HepG2 (cell line): Measurements from ENCODE around the gene RABL6. TPM values are rescaled to one million over a fixed set of nuclear protein-coding genes. Genes with fewer than 3 reads are reported as not detected.

Experiments used
- ARNT2 ChIP-seq: sonication (generic); formaldehyde crosslinking; IDR thresholded peaks from 2 replicates; pipeline ENCODE4 v1.8.0; 2022; ENCODE audit warnings: mild to moderate bottlenecking, low read depth, missing genetic modification reagents, moderate library complexity
- ATF1 ChIP-seq: IDR thresholded peaks from 2 replicates; pipeline ENCODE4 v1.6.1; 2016; ENCODE audit warnings: mild to moderate bottlenecking, control low read depth
- BHLHE40 ChIP-seq: IDR thresholded peaks from 2 replicates; pipeline ENCODE4 v1.6.1; 2011; ENCODE audit warnings: low read length, improper control_type of control experiment
- CEBPB ChIP-seq: IDR thresholded peaks from 2 replicates; pipeline ENCODE4 v1.6.1; 2011; ENCODE audit warnings: low read depth, low read length, improper control_type of control experiment, borderline replicate concordance
- CREBL2 ChIP-seq: sonication (generic); formaldehyde crosslinking; IDR thresholded peaks from 2 replicates; pipeline ENCODE4 v1.8.1; 2023; ENCODE audit warnings: missing genetic modification reagents, mild to moderate bottlenecking, borderline replicate concordance
- DNMT1 ChIP-seq: sonication (generic); formaldehyde crosslinking; IDR thresholded peaks from 2 replicates; pipeline ENCODE4 v1.5.1; 2020; ENCODE audit warnings: mild to moderate bottlenecking, missing genetic modification reagents
- GPBP1L1 ChIP-seq: sonication (generic); formaldehyde crosslinking; IDR thresholded peaks from 2 replicates; pipeline ENCODE4 v1.5.0; 2020; ENCODE audit warnings: mild to moderate bottlenecking, missing genetic modification reagents
- GZF1 ChIP-seq: sonication (generic); formaldehyde crosslinking; IDR thresholded peaks from 2 replicates; pipeline ENCODE4 v1.5.1; 2020; ENCODE audit warnings: mild to moderate bottlenecking, missing genetic modification reagents
- HNRNPL ChIP-seq: fragments of 200-400 bp; formaldehyde crosslinking; IDR thresholded peaks from 2 replicates; pipeline ENCODE4 v1.6.1; 2017; ENCODE audit warnings: mild to moderate bottlenecking, low read depth, low read length
- KLF12 ChIP-seq: sonication (generic); formaldehyde crosslinking; IDR thresholded peaks from 2 replicates; pipeline ENCODE4 v1.4.0; 2020; ENCODE audit warnings: missing genetic modification reagents, borderline replicate concordance
- SMYD3 ChIP-seq: sonication (generic); formaldehyde crosslinking; IDR thresholded peaks from 2 replicates; pipeline ENCODE4 v1.8.1; 2023; ENCODE audit warnings: mild to moderate bottlenecking, missing genetic modification reagents
- SNAPC4 ChIP-seq: sonication (generic); formaldehyde crosslinking; IDR thresholded peaks from 2 replicates; pipeline ENCODE4 v1.4.0; 2020; ENCODE audit warnings: mild to moderate bottlenecking, missing genetic modification reagents
- TOE1 ChIP-seq: sonication (generic); formaldehyde crosslinking; IDR thresholded peaks from 2 replicates; pipeline ENCODE4 v1.4.0; 2020; ENCODE audit warnings: mild to moderate bottlenecking, missing genetic modification reagents
- UBTF ChIP-seq: sonication (generic); formaldehyde crosslinking; IDR thresholded peaks from 2 replicates; pipeline ENCODE4 v1.4.0; 2020; ENCODE audit warnings: mild to moderate bottlenecking, missing genetic modification reagents
- YEATS2 ChIP-seq: sonication (generic); formaldehyde crosslinking; IDR thresholded peaks from 2 replicates; pipeline ENCODE4 v1.4.0; 2020; ENCODE audit warnings: missing genetic modification reagents, borderline replicate concordance
- ZBTB37 ChIP-seq: sonication (generic); formaldehyde crosslinking; IDR thresholded peaks from 2 replicates; pipeline ENCODE4 v1.4.0; 2020; ENCODE audit warnings: mild to moderate bottlenecking, missing genetic modification reagents
- ZNF451 ChIP-seq: sonication (generic); formaldehyde crosslinking; IDR thresholded peaks from 2 replicates; pipeline ENCODE4 v1.5.0; 2020; ENCODE audit warnings: mild to moderate bottlenecking, missing genetic modification reagents
- ZNF616 ChIP-seq: sonication (generic); formaldehyde crosslinking; IDR thresholded peaks from 2 replicates; pipeline ENCODE4 v1.5.0; 2020; ENCODE audit warnings: low read depth, mild to moderate bottlenecking, missing genetic modification reagents
- ZNF792 ChIP-seq: IDR thresholded peaks from 2 replicates; pipeline ENCODE4 v1.6.1; 2016
- ZSCAN9 ChIP-seq: IDR thresholded peaks from 2 replicates; pipeline ENCODE4 v1.6.1; 2016; ENCODE audit warnings: borderline replicate concordance
- polyA plus RNA-seq, 8 experiments: library from polyadenylated mRNA; depleted of rRNA in 3 of 8; stranded (reverse) in 7 of 8; unstranded in 1 of 8; fragments of >200 nt; fragmentation: Illumina TruSeq in 4 of 8; extraction: Trizol in 4 of 8; gene quantifications; 2 replicates each; pipeline versions ENCODE4 v1.2.1 to v1.2.3, GENCODE V29; 2011 to 2016; ENCODE audit warnings: low read depth in 4 of 8, missing spikeins in 1 of 8, mixed read lengths in 1 of 8; ENCODE audit not compliant: insufficient read depth in 1 of 8
- total RNA-seq, 5 experiments: library from RNA; depleted of rRNA; stranded (reverse); fragments of >200 nt; fragmentation: Illumina TruSeq; extraction: Trizol; gene quantifications; 2 replicates each; pipeline ENCODE4 v1.2.3, GENCODE V29; 2016; ENCODE audit warnings: low read depth in 1 of 5

Gene RABL6
- total and polyA plus RNA-seq, 2 of the 13 experiments (the other 11 are each of a cell fraction or from before 2014, with no cell fraction given), result 81.5 to 125 TPM

- peak; percentile 38; the same call in 1 of the 2 replicates for TF ChIP-seq ZBTB37
- no peak for TF ChIP-seq CREBL2
- 0 out of 2 replicates have a peak, but pooled peaks have one; percentile 32 for TF ChIP-seq DNMT1 (CRISPR knock-in tag)
- no peak for TF ChIP-seq GZF1
- 0 out of 2 replicates have a peak, but pooled peaks have one; percentile 5 for TF ChIP-seq HNRNPL
- no peak for TF ChIP-seq SNAPC4 (CRISPR knock-in tag)
- no peak for TF ChIP-seq GPBP1L1 (CRISPR knock-in tag)
- no peak for TF ChIP-seq ZNF616 (CRISPR knock-in tag)
- no peak for TF ChIP-seq SMYD3 (CRISPR knock-in tag)
- peak; percentile 38; the same call in 1 of the 2 replicates for TF ChIP-seq BHLHE40
- TF ChIP-seq CEBPB, result no peak
- no peak for TF ChIP-seq ZSCAN9 (CRISPR knock-in tag)
- 0 out of 2 replicates have a peak, but pooled peaks have one; percentile 23 for TF ChIP-seq ZNF451 (CRISPR knock-in tag)
- no peak for TF ChIP-seq ATF1
- no peak for TF ChIP-seq KLF12
- no peak for TF ChIP-seq ZNF792
- no peak for TF ChIP-seq TOE1 (CRISPR knock-in tag)
- TF ChIP-seq UBTF (CRISPR knock-in tag), result peak; percentile 12; the same call in 1 of the 2 replicates
- TF ChIP-seq YEATS2 (CRISPR knock-in tag), result no peak
- no peak for TF ChIP-seq ARNT2
These were observed 44.4 kb downstream of the RABL6 start, which contains the start of gene MAMDC4 (continued) for GRCh38 chr9:136851941-136852663.
